ENCODE measurements around the gene CMSS1. TPM values are rescaled to one million over a fixed set of nuclear protein-coding genes. Genes with fewer than 3 reads are reported as not detected.
A peak's percentile ranks its signal among the peaks of the same experiment; 100 is the strongest.

CMSS1 gene
- total RNA-seq, 1 donor from 2014 or later: 56.3 TPM

DNA sequence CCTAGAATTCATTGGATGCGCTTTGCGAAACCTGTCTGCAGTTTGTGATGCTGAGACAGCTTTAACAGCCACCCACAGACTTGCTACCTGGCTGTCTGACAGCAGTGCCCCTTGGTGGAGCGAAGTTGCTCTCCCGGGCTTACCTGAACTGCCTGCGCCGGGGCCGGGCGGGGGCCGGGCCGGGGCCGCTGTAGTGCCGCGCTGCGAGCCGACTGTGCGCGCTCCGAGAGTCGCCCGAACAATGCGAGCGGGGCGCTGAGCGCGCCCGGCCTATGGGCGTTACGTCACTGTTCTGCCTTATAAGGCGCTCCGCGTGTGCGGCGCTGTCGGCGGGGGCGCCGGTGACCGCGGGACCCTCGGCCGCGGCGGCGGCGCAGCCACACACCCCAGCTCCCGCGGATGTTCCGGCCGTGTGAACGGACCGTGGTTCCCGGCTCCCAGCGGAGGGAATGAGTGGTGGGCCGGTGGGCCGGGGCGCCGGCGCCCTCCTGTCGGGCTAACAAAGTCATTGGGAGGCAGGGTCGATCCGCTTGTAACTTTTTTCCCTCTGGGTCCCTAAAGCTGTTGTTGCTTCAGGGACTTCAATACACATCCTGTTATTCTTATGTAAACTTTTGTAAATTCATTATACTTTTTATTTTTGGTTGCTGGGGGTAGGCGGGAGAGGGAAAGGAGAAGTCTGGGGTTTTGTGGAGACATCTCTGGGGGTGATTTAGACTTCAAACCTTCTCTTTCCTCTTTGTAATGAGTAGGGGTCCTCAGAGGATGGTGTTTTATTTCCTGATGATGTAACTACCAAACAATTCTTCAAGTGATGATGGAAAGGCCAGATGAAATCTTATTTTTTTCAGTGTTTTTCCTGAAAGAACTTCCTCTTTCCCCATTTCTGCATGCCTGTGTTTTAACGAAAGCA is 58.5 kb downstream of the CMSS1 start:
- H3K4me2 ChIP-seq: peak overlapping the region; percentile 80
- Mint-ChIP-seq H3K4me3 (peak overlapping the region; percentile 90), H3K9me3 (no peaks in the 10 kb centered on the region), H3K27ac (peak overlapping the region; percentile 97), H3K27me3 (ENCODE audit: insufficient read depth, low read depth) (no peaks in the 10 kb centered on the region), H3K4me1 (peaks cover 16% of the 10 kb centered on the region), H3K36me3 (no peaks in the 10 kb centered on the region)
- H3K27me3 ChIP-seq: peaks cover 58% of the 10 kb centered on the region
- peak overlapping the region; percentile 53 for H3K4me3 ChIP-seq
- H4K20me1 ChIP-seq (ENCODE audit: low read depth): peaks cover 45% of the 10 kb centered on the region
- no peak overlapping the region for H3K27ac ChIP-seq
- H3K9me3 ChIP-seq (ENCODE audit: low read depth): no peaks in the 10 kb centered on the region
- TF ChIP-seq, protein P1, sequence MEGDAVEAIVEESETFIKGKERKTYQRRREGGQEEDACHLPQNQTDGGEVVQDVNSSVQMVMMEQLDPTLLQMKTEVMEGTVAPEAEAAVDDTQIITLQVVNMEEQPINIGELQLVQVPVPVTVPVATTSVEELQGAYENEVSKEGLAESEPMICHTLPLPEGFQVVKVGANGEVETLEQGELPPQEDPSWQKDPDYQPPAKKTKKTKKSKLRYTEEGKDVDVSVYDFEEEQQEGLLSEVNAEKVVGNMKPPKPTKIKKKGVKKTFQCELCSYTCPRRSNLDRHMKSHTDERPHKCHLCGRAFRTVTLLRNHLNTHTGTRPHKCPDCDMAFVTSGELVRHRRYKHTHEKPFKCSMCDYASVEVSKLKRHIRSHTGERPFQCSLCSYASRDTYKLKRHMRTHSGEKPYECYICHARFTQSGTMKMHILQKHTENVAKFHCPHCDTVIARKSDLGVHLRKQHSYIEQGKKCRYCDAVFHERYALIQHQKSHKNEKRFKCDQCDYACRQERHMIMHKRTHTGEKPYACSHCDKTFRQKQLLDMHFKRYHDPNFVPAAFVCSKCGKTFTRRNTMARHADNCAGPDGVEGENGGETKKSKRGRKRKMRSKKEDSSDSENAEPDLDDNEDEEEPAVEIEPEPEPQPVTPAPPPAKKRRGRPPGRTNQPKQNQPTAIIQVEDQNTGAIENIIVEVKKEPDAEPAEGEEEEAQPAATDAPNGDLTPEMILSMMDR (IDR thresholded peaks at IDR 0.05): peak; percentile 28
- TF ChIP-seq EZH2phosphoT487 (IDR thresholded peaks at IDR 0.05) (no peak), EZH2 (IDR thresholded peaks at IDR 0.05) (peak; percentile 58)
- H3K79me2 ChIP-seq (ENCODE audit: low read depth): peaks cover 8% of the 10 kb centered on the region
- peak; percentile 97 for DNase-seq (ENCODE audit: low spot score)
- peak overlapping the region; percentile 56 for H3K9ac ChIP-seq
- no peaks in the 10 kb centered on the region for H3K36me3 ChIP-seq
- H2AFZ ChIP-seq (replicated peaks): peak overlapping the region; percentile 81
- H3F3A ChIP-seq (ENCODE audit: low read depth): peaks cover 14% of the 10 kb centered on the region
- H3K4me1 ChIP-seq: peaks cover 9% of the 10 kb centered on the region

DNA sequence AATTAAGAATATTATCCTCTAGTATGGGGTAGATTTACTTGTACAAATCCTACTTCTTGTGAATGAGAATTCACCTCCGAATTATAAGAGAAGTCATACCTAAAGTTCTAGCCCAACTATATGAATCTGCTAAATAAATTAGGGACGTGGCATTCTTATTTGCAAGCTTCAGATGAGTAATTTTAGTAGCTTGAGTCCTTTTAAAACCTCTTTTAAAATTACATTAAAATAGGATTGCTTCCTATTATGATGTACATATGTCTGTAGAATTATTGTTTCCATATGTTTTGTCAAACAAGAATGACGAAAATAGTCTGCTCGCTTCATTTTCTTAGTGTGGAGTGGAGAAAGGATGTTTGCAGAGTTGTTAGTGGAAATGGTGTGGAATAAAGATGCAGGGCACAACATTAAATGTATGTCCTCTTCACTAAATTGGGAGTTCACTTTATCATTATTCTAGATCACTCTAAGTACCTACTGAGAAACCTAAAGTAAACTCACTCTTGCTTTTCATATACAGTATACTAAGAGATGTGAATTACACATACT is 59.4 kb downstream of the CMSS1 start:
- no peaks in the 10 kb centered on the region for H3K9me3 Mint-ChIP-seq
- Histone ChIP-seq H3K36me3 (no peaks in the 10 kb centered on the region), H3K79me2 (ENCODE audit: low read depth) (peaks cover 8% of the 10 kb centered on the region), H3K4me1 (peaks cover 9% of the 10 kb centered on the region), H3K9me3 (ENCODE audit: low read depth) (no peaks in the 10 kb centered on the region), H4K20me1 (ENCODE audit: low read depth) (peaks cover 45% of the 10 kb centered on the region), H3K4me3 (peak overlapping the region; percentile 53), H3K27me3 (peaks cover 58% of the 10 kb centered on the region), H3K4me2 (no peak overlapping the region), H3K27ac (no peak overlapping the region), H2AFZ (replicated peaks) (no peak overlapping the region), H3K9ac (no peak overlapping the region), H3F3A (ENCODE audit: low read depth) (peaks cover 14% of the 10 kb centered on the region)
- TF ChIP-seq EZH2 (IDR thresholded peaks at IDR 0.05) (no peak), EZH2phosphoT487 (IDR thresholded peaks at IDR 0.05) (no peak)
- TF ChIP-seq, protein P1 (IDR thresholded peaks at IDR 0.05): no peak
- no peak for DNase-seq (ENCODE audit: low spot score)
- peaks cover 16% of the 10 kb centered on the region for H3K4me1 Mint-ChIP-seq
- H3K27ac Mint-ChIP-seq: no peak overlapping the region
- no peaks in the 10 kb centered on the region for H3K27me3 Mint-ChIP-seq (ENCODE audit: insufficient read depth, low read depth)
- no peaks in the 10 kb centered on the region for H3K36me3 Mint-ChIP-seq
- H3K4me3 Mint-ChIP-seq: peak overlapping the region; percentile 86

DNA sequence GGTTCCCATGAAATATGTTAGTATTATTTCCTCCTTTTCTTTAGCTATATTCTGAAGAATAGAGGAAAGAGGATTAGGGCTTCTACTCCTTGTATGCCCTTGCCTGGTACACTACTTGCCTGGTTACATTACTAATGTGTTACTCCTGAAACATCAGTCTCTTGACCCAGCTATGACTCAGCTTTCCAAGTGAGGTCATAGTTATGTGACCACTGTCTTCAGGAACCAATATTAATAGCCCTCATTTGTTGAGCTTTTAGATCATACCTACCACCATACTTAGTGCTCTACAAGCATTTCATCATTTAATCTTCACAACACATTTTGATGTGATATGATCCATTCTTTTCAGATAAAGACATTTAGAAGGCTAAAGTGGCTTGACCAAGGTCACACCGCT is 60.3 kb downstream of the CMSS1 start:
- peaks cover 14% of the 10 kb centered on the region for H3F3A ChIP-seq (ENCODE audit: low read depth)
- no peak overlapping the region for H3K9ac ChIP-seq
- H3K27ac Mint-ChIP-seq: no peak overlapping the region
- no peak overlapping the region for H3K27ac ChIP-seq
- H4K20me1 ChIP-seq (ENCODE audit: low read depth): peaks cover 40% of the 10 kb centered on the region
- H3K4me1 ChIP-seq: peaks cover 9% of the 10 kb centered on the region
- no peaks in the 10 kb centered on the region for H3K27me3 Mint-ChIP-seq (ENCODE audit: insufficient read depth, low read depth)
- H3K4me2 ChIP-seq: no peak overlapping the region
- peaks cover 52% of the 10 kb centered on the region for H3K27me3 ChIP-seq
- no peak overlapping the region for H3K4me3 Mint-ChIP-seq
- TF ChIP-seq EZH2 (IDR thresholded peaks at IDR 0.05): no peak
- no peak for TF ChIP-seq EZH2phosphoT487 (IDR thresholded peaks at IDR 0.05)
- TF ChIP-seq, protein P1 (IDR thresholded peaks at IDR 0.05): no peak
- peaks cover 8% of the 10 kb centered on the region for H3K79me2 ChIP-seq (ENCODE audit: low read depth)
- H3K9me3 ChIP-seq (ENCODE audit: low read depth): no peaks in the 10 kb centered on the region
- no peaks in the 10 kb centered on the region for H3K36me3 ChIP-seq
- no peak for DNase-seq (ENCODE audit: low spot score)
- no peaks in the 10 kb centered on the region for H3K9me3 Mint-ChIP-seq
- peaks cover 11% of the 10 kb centered on the region for H3K4me1 Mint-ChIP-seq
- no peaks in the 10 kb centered on the region for H3K36me3 Mint-ChIP-seq
- H3K4me3 ChIP-seq: no peak overlapping the region
- no peak overlapping the region for H2AFZ ChIP-seq (replicated peaks)

All from neural progenitor cell (in vitro differentiated cells).